Peyer's patch (tissue), 4 donors: Measurements from ENCODE around the gene JADE3. TPM values are rescaled to one million over a fixed set of nuclear protein-coding genes. Genes with fewer than 3 reads are reported as not detected.

ENCODE experiments used
- DNase-seq, 3 donors: peaks; one replicate each; pipeline ENCODE4 v3.0.0-alpha.2; 2017 to 2019
- H3K27ac ChIP-seq, 4 donors: fragments of 200-600 bp; sonication (generic); one replicate each; pipeline ENCODE4 v1.5.1; 2016 to 2019
- H3K27me3 ChIP-seq, 2 donors: fragments of 200-600 bp; sonication (generic); one replicate each; pipeline ENCODE4 v1.5.1; 2019
- H3K36me3 ChIP-seq, 3 donors: fragments of 200-600 bp; sonication (generic); one replicate each; pipeline ENCODE4 v1.5.1; 2016 to 2019
- H3K4me1 ChIP-seq, 4 donors: fragments of 200-600 bp; sonication (generic); one replicate each; pipeline ENCODE4 v1.5.1; 2016 to 2019
- H3K4me3 ChIP-seq, 4 donors: fragments of 200-600 bp; sonication (generic); 1 replicate in 3 of 4; 2 replicates in 1 of 4; pipeline ENCODE4 v1.5.1; 2016 to 2019; ENCODE audit warnings: mild to moderate bottlenecking in 1 of 4
- H3K9me3 ChIP-seq, 4 donors: fragments of 200-600 bp; sonication (generic); one replicate each; pipeline ENCODE4 v1.5.1; 2016 to 2019; ENCODE audit warnings: mild to moderate bottlenecking in 1 of 4
- POLR2A ChIP-seq, 2 donors: fragments of 450-650 bp; IDR thresholded peaks; one replicate each; pipeline ENCODE4 v1.5.1; 2017; ENCODE audit warnings: antibody characterized with exemption in 2 of 2, mild to moderate bottlenecking in 2 of 2, moderate library complexity in 2 of 2
- total RNA-seq, 4 donors: library from RNA; depleted of rRNA; stranded (reverse); fragments of >200 nt; gene quantifications; one replicate each; pipeline ENCODE4 v1.1.0, GENCODE V29; 2016
- TF ChIP-seq, protein P1 (sequence below), 6 experiments: fragments of 450-650 bp in 4 of 6; fragments of 200-600 bp in 2 of 6; sonication (generic) in 1 of 6; IDR thresholded peaks; one replicate each; pipeline ENCODE4 v1.5.1; 2017 to 2019; ENCODE audit warnings: antibody characterized with exemption in 6 of 6, mild to moderate bottlenecking in 3 of 6, moderate library complexity in 1 of 6

The JADE3 gene
- total RNA-seq, 4 donors from 2014 or later = 2.0 to 19.8 (median 2.6) TPM

GRCh38 chrX:47068720-47069119 lies 156.5 kb downstream of the JADE3 start:
- Histone ChIP-seq H3K4me3 (no peak overlapping the region), H3K9me3 (no peaks in the 10 kb centered on the region), H3K27me3 (no peaks in the 10 kb centered on the region), H3K4me1 (no peaks in the 10 kb centered on the region), H3K36me3 (no peaks in the 10 kb centered on the region), H3K27ac (no peak overlapping the region)
- no peak for DNase-seq
- TF ChIP-seq POLR2A (IDR thresholded peaks at IDR 0.05) = no peak
- TF ChIP-seq, protein P1, sequence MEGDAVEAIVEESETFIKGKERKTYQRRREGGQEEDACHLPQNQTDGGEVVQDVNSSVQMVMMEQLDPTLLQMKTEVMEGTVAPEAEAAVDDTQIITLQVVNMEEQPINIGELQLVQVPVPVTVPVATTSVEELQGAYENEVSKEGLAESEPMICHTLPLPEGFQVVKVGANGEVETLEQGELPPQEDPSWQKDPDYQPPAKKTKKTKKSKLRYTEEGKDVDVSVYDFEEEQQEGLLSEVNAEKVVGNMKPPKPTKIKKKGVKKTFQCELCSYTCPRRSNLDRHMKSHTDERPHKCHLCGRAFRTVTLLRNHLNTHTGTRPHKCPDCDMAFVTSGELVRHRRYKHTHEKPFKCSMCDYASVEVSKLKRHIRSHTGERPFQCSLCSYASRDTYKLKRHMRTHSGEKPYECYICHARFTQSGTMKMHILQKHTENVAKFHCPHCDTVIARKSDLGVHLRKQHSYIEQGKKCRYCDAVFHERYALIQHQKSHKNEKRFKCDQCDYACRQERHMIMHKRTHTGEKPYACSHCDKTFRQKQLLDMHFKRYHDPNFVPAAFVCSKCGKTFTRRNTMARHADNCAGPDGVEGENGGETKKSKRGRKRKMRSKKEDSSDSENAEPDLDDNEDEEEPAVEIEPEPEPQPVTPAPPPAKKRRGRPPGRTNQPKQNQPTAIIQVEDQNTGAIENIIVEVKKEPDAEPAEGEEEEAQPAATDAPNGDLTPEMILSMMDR (IDR thresholded peaks at IDR 0.05) = no peak

GRCh38 chrX:47078129-47079043 lies 166.2 kb downstream of the JADE3 start, which contains the start of gene RGN:
Gene RGN (plus strand): TSS chrX:47078443. CDS start chrX:47081145, 2,702 bp downstream.
- peaks cover 0 to 3% (median 0%) of the 10 kb centered on the region in 4 donors for H3K9me3 ChIP-seq
- H3K27ac ChIP-seq = no peak within 1 kb of the TSS
- no peaks in the 10 kb centered on the region for H3K36me3 ChIP-seq
- no peaks in the 10 kb centered on the region for H3K27me3 ChIP-seq
- TF ChIP-seq POLR2A (IDR thresholded peaks at IDR 0.05) = no peak
- peak within 1 kb of the TSS in 2 of 4 donors; percentile 37 to 45 for H3K4me3 ChIP-seq
- peak in 1 of 3 donors; percentile 42 for DNase-seq
- no peaks in the 10 kb centered on the region for H3K4me1 ChIP-seq

GRCh38 chrX:47080215-47080914 lies 168.1 kb downstream of the JADE3 start:
- Histone ChIP-seq H3K27ac (no peak overlapping the region), H3K4me3 (no peak overlapping the region), H3K4me1 (no peaks in the 10 kb centered on the region), H3K27me3 (no peaks in the 10 kb centered on the region), H3K36me3 (no peaks in the 10 kb centered on the region), H3K9me3 (peaks cover 0 to 3% (median 0%) of the 10 kb centered on the region in 4 donors)
- TF ChIP-seq, protein P1 (IDR thresholded peaks at IDR 0.05) = no peak
- no peak for DNase-seq

GRCh38 chrX:47080915-47081236 lies 168.7 kb downstream of the JADE3 start:
- no peaks in the 10 kb centered on the region for H3K27me3 ChIP-seq
- no peak for DNase-seq
- H3K9me3 ChIP-seq = peaks cover 0 to 3% (median 0%) of the 10 kb centered on the region in 4 donors
- no peak overlapping the region for H3K27ac ChIP-seq
- H3K4me1 ChIP-seq = no peaks in the 10 kb centered on the region
- no peak for TF ChIP-seq POLR2A (IDR thresholded peaks at IDR 0.05)
- TF ChIP-seq, protein P1 (IDR thresholded peaks at IDR 0.05) = no peak
- no peak overlapping the region for H3K4me3 ChIP-seq
- no peaks in the 10 kb centered on the region for H3K36me3 ChIP-seq

- no peak overlapping the region for H3K4me3 ChIP-seq
- TF ChIP-seq, protein P1 (IDR thresholded peaks at IDR 0.05) = no peak
- TF ChIP-seq POLR2A (IDR thresholded peaks at IDR 0.05) = no peak
Observed at GRCh38 chrX:47091149-47091775, 179.0 kb downstream of the JADE3 start.

More at GRCh38 chrX:47091149-47091775, 179.0 kb downstream of the JADE3 start:
- Histone ChIP-seq H3K27me3 (no peaks in the 10 kb centered on the region), H3K9me3 (no peaks in the 10 kb centered on the region), H3K4me1 (no peaks in the 10 kb centered on the region), H3K27ac (no peak overlapping the region), H3K36me3 (no peaks in the 10 kb centered on the region)
- no peak for DNase-seq
